ENCODE results near the gene KCNE1.

DNA sequence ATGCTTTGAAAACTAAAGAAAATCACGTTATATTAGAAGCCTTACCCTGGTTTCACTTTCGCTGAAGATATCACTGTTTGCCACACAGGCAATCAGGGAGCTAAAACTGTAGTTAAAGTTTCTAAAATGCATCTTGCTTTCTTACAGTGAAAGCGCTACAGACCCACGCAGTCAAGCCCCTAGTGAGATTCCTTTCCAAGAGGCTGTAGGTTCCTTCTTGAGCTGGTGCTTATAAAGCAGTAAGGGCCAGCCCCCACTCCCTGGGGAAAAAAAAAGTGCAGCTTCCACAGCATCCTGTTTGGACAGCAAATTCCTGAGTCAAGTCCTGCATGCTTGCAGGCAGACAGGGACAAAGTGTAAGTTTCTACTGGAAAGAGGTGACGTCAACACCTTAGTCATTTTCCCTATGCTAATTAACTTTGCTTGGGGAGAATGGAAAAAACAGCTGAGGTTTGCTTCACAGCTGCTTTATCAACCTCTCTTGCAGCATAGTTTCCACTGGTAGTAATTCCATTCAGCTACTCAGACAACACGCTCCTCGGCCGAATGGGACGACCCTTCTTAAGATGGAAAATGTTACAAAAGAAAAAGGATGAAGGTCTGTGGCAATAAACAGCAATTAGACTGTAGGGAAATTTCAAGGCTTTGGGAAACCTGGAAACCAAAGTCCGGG is 14.7 kb upstream of the KCNE1 start:
- TF ChIP-seq, protein P1, sequence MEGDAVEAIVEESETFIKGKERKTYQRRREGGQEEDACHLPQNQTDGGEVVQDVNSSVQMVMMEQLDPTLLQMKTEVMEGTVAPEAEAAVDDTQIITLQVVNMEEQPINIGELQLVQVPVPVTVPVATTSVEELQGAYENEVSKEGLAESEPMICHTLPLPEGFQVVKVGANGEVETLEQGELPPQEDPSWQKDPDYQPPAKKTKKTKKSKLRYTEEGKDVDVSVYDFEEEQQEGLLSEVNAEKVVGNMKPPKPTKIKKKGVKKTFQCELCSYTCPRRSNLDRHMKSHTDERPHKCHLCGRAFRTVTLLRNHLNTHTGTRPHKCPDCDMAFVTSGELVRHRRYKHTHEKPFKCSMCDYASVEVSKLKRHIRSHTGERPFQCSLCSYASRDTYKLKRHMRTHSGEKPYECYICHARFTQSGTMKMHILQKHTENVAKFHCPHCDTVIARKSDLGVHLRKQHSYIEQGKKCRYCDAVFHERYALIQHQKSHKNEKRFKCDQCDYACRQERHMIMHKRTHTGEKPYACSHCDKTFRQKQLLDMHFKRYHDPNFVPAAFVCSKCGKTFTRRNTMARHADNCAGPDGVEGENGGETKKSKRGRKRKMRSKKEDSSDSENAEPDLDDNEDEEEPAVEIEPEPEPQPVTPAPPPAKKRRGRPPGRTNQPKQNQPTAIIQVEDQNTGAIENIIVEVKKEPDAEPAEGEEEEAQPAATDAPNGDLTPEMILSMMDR (conservative IDR thresholded peaks at IDR 0.05 in 1 of 2, IDR thresholded peaks at IDR 0.05 in 1 of 2; ENCODE audit: low read depth in 1 of 2, low read length in 2 of 2) = no peak
- TF ChIP-seq EZH2 (IDR thresholded peaks at IDR 0.05; ENCODE audit: low read length, missing control alignments) = no peak

All from fibroblast of lung (primary cell).